Activated T-cell treated with anti-CD3 and anti-CD28 coated beads for 1 hour (primary cell): ENCODE data around the gene HLCS.
"Not testable (repeated sequence)": the region's sequence is repeated elsewhere in the genome, so short reads cannot be mapped to it uniquely, and the experiment has no call there.

Source experiments
- DNase-seq: peaks from one replicate; pipeline ENCODE4 v3.0.0-alpha.2; 2020; ENCODE audit warnings: low read depth

The HLCS gene

DNA sequence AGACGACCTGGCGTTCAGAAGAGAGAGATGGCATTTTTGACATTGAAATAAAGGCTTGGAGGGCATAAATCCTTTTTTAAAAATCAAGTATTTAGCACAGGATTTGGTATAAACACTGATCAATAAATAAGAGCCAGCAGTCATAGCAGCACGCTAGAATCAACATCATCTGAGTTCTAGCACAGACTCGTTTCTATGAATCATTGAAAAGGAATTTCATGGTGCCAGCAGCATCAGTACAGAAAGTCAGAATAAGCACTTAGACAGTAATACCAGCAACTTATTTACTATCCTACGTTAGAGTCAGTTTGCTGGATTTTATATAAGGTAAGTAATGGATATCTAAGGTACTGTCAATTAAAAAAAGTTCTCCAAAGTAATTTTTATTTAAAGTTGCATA lies 119.3 kb downstream of the HLCS start:
- DNase-seq: no peak

- no peak for DNase-seq
These were observed 119.8 kb downstream of the HLCS start for GRCh38 chr21:36846631-36847030.

GRCh38 chr21:36845790-36846189 lies 120.7 kb downstream of the HLCS start:
- no peak for DNase-seq

GRCh38 chr21:36845070-36845469 lies 121.4 kb downstream of the HLCS start:
- DNase-seq: no peak

- DNase-seq: no peak
These were observed 124.6 kb downstream of the HLCS start for GRCh38 chr21:36841866-36842265.

GRCh38 chr21:36839735-36840134 lies 126.7 kb downstream of the HLCS start:
- DNase-seq: no peak

- DNase-seq: no peak
These were observed 127.3 kb downstream of the HLCS start for GRCh38 chr21:36839123-36839522.

DNA sequence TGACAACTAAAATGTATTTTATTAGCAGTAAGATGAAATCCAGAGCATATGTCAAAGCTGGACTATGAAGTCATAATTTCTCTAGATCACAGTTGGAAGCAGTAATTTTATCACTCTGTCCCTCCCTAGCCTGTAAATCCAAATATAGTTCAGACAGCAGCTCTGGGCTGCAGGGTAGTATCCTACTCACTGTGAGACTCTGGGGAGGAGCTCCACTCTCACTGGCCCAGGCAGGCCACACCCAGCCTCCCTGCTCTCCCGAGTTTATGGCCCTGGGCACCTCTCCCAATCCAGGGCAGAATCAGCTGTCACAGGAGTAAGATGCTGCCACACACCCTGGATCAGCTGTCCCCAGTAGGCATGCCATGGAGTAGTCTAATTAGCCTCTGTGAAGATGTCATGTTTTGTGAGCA lies 131.1 kb downstream of the HLCS start:
- no peak for DNase-seq

GRCh38 chr21:36834192-36834591 lies 132.3 kb downstream of the HLCS start:
- no peak for DNase-seq

DNA sequence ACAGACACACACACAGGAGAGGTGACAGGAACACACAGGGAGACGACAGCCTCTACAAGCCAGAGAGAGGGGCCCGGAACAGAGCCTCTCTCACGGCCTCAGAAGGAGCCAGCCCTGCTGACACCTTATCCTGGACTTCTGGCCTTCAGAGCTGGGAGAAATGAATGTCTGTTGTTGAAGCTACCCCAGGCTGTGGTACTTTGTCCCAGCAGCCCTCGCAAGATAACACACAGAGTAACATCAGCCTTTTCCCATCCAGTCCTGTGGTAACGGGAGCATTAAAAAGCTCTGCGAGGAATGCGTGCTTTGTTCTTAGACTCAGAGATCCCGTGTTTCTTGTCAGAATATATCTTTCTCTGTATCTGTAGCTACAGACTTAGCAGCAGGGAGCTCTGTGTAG lies 136.4 kb downstream of the HLCS start:
- no peak for DNase-seq

DNA sequence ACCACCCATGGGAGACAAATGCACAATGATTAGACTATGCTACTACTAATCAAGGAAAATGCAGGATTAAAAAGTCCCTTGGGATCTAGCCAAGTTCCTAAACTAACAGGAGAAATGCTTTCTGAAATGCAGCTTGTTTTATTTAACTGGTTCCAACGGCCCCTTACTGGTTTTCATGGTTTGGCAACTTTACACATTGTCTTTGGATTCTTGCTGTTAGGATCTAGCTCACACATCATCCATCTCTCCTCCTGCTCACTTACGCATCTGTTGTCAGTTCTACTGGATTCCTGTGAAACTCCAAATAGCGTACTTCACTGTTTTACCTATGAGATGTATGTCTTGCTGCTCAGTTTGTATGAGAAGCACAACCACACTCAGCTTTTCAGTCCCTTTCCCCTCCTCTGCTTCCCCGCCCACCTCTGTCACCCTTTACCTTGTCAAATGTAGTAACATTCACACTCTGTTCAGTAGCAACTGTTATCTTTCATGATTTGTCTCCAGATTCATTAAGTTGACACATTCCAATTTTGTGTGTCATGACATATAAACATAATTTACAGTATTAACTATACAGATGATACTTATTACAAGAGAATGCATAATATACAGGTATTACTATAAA lies 137.5 kb downstream of the HLCS start:
- DNase-seq: no peak

GRCh38 chr21:36828208-36828607 lies 138.3 kb downstream of the HLCS start:
- no peak for DNase-seq

- DNase-seq: no peak
These were observed 140.8 kb downstream of the HLCS start for GRCh38 chr21:36825658-36826057.

GRCh38 chr21:36821032-36821299 lies 145.5 kb downstream of the HLCS start:
- DNase-seq: no peak

DNA sequence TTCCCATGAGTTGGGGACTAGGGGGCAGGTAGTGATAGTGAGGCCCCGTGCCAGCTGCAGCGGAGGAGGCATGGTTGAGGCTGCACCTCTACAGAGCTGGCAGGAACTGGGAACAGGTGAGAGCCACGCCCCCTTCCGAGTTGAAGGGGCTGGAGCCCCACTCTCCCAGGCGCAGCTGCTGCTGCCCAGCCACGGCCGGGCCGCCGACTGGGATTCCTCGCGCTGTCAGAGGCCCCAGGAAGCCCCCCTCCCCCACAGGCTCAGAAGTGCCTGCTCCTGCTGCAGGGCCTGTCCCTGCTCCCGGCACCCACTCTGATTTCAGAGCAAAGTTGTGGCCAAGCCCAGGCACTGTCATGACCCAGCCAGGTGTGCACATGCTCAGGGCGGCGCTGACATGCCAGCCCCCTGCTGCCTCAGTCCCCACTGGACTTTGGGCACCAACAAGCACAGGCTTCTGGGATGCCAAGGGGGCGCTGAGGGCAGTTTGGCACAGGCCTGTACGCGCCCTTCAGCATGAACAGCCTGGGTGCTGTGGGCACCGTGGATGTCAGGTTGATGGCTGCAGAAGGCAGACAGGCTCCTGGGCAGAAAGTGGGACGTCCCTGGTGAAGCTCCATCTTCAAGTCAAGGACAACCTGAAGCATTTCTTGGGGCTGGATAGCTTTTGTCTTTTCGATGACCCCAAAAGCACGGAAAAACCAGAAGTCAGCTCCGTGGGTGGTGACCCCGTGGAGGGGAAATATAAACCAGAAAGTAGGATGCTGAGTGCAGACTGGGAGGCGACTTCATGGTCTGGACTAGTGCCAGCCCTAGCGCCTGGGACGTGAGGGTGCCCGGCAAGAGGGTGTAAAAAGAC lies 146.1 kb downstream of the HLCS start:
- no peak for DNase-seq

DNA sequence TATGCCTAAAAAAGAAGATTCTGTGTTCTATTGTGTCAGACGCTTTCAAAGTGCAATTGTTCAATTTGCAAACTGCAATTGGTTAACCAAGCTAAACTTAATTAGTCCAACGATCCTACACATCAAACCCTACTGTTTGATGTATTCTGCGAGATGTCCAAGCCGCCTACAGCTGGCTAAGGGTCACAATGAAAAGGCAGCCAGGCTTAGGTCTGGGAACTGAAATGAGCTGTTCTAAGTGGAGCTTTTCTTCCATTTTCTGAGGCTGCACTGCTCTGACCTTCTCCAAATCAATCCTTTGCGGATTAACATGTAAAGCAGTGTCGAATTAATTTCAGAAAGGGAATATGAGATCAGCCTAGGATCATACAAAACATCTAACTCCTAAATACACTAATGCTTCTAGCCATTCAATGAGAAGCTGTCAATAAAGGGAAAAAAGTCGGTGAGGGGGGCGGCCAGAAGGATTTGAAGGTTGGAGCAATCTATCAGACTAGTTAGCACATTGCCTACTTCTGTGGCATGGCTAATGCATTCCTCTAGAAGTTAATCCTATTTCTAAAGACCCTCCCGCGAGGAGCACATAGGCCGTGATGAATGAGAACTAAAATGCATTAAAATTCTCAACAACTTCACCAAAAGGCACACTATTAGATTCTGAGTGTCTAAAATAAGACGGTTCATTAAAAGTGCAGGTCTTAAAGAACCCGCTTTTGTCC lies 148.6 kb downstream of the HLCS start:
- no peak for DNase-seq

GRCh38 chr21:36816561-36817130 lies 149.8 kb downstream of the HLCS start:
- no peak for DNase-seq

DNA sequence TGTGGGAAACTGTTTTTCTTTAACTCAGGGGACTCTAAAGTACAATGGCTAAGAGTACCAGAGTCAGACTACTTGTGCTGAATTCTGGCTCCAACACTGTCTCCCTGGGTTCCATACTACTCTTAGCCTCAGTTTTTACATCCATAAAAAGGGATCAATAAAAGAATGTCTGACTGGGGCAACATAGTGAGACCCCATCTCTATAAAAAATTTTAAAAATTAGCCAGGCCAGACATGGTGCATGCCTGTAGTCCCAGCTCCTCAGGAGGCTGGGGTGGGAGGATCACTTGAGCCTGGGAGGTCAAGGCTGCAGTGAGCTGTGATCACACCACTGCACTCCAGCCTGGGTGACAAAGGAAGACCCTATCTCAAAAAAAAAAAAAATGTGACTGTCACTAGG lies 150.4 kb downstream of the HLCS start:
- DNase-seq: not testable (repeated sequence)

- no peak for DNase-seq
These were observed 151.2 kb downstream of the HLCS start for GRCh38 chr21:36815284-36815683.

DNA sequence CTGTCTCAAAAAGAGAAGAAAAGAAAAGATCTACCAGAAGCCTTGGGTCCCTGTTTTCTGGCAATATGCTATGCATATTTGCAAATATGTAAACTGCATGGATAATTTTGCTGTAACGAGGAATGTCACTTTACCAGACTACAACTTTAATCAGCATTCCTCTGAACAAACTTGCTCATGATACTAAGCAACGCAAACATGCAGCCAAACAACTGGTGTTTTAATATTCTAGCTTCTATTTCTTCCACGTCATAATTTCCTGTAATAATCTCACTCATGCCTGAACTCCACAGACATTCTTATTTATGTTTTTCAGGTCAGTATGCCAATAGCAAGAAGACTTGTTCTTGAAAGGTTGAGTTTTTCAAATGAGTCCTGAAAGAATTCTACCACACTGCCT lies 153.4 kb downstream of the HLCS start:
- no peak for DNase-seq

GRCh38 chr21:36811762-36812161 lies 154.7 kb downstream of the HLCS start:
- DNase-seq: no peak

GRCh38 chr21:36810443-36810842 lies 156.0 kb downstream of the HLCS start:
- no peak for DNase-seq

- no peak for DNase-seq
These were observed 159.0 kb downstream of the HLCS start for GRCh38 chr21:36807422-36807928.
